ENCODE measurements around the gene SLC12A1. TPM values are rescaled to one million over a fixed set of nuclear protein-coding genes. Genes with fewer than 3 reads are reported as not detected.

SLC12A1 gene
- total RNA-seq, 2 experiments from 2014 or later = not detected

GRCh38 chr15:48337607-48338006 is 131.5 kb downstream of the SLC12A1 start:
- no TSS peak for BruUV-seq (replicated peaks)
- POLR2A ChIA-PET = no interaction called here
- intact Hi-C loops (cut with micrococcal nuclease; ENCODE audit: unreplicated experiment) = loop anchor here (10.0 kb wide), 1 partner anchor 1287 kb away; the partner anchor contains the start of genes DTWD1 and FAM227B
- peaks cover 97% of the 10 kb centered on the region for H3K36me3 ChIP-seq (ENCODE audit: insufficient read depth, low read length)
- peaks cover 51% of the 10 kb centered on the region for H4K20me1 ChIP-seq (ENCODE audit: insufficient read depth, low read length)
- H2AFZ ChIP-seq (ENCODE audit: low read length) = no peak overlapping the region
- no peaks in the 10 kb centered on the region for H3K9me2 ChIP-seq (ENCODE audit: insufficient read depth, low read length)
- H3K9me3 ChIP-seq (ENCODE audit: low read length) = no peaks in the 10 kb centered on the region
- H3K4me3 ChIP-seq (ENCODE audit: low read depth, low read length, poor library complexity, severe bottlenecking) = no peak overlapping the region
- DNase-seq (ENCODE audit: low spot score) = no peak
- H3K4me2 ChIP-seq (ENCODE audit: low read length) = peak overlapping the region; percentile 8; the same call in 1 of the 2 replicates
- CTCF ChIA-PET (ENCODE audit: unreplicated experiment) = interaction anchor here (1.0 kb wide), 1 partner anchor 14 kb away, joined by 6 read pairs; no protein-coding TSS in a partner anchor
- H3K4me1 ChIP-seq (ENCODE audit: insufficient read depth, low read length, poor library complexity, severe bottlenecking) = peaks cover 52% of the 10 kb centered on the region
- H3K79me2 ChIP-seq (ENCODE audit: insufficient read depth, low read depth, low read length) = peaks cover 75% of the 10 kb centered on the region
- no peak for TF ChIP-seq EZH2phosphoT487 (IDR thresholded peaks at IDR 0.05; ENCODE audit: borderline replicate concordance, low read depth, low read length)
- TF ChIP-seq, protein P1, sequence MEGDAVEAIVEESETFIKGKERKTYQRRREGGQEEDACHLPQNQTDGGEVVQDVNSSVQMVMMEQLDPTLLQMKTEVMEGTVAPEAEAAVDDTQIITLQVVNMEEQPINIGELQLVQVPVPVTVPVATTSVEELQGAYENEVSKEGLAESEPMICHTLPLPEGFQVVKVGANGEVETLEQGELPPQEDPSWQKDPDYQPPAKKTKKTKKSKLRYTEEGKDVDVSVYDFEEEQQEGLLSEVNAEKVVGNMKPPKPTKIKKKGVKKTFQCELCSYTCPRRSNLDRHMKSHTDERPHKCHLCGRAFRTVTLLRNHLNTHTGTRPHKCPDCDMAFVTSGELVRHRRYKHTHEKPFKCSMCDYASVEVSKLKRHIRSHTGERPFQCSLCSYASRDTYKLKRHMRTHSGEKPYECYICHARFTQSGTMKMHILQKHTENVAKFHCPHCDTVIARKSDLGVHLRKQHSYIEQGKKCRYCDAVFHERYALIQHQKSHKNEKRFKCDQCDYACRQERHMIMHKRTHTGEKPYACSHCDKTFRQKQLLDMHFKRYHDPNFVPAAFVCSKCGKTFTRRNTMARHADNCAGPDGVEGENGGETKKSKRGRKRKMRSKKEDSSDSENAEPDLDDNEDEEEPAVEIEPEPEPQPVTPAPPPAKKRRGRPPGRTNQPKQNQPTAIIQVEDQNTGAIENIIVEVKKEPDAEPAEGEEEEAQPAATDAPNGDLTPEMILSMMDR (conservative IDR thresholded peaks at IDR 0.05; ENCODE audit: low read length) = no peak
- no peak overlapping the region for H3K27ac ChIP-seq (ENCODE audit: low read depth, low read length, poor library complexity, severe bottlenecking)

GRCh38 chr15:48340111-48340510 is 134.0 kb downstream of the SLC12A1 start:
- Histone ChIP-seq H3K9me2 (ENCODE audit: insufficient read depth, low read length) (no peaks in the 10 kb centered on the region), H3K4me2 (ENCODE audit: low read length) (no peak overlapping the region), H3K27ac (ENCODE audit: low read depth, low read length, poor library complexity, severe bottlenecking) (no peak overlapping the region), H3K4me3 (ENCODE audit: low read depth, low read length, poor library complexity, severe bottlenecking) (no peak overlapping the region), H4K20me1 (ENCODE audit: insufficient read depth, low read length) (peaks cover 34% of the 10 kb centered on the region), H2AFZ (ENCODE audit: low read length) (no peak overlapping the region), H3K4me1 (ENCODE audit: insufficient read depth, low read length, poor library complexity, severe bottlenecking) (peaks cover 32% of the 10 kb centered on the region), H3K79me2 (ENCODE audit: insufficient read depth, low read depth, low read length) (peaks cover 50% of the 10 kb centered on the region; the same call in 1 of the 2 replicates), H3K9me3 (ENCODE audit: low read length) (no peaks in the 10 kb centered on the region), H3K36me3 (ENCODE audit: insufficient read depth, low read length) (peaks cover 93% of the 10 kb centered on the region)
- ChIA-PET CTCF (ENCODE audit: unreplicated experiment) (no interaction called here), POLR2A (interaction anchor here (0.5 to 1.1 kb wide), 4 partner anchors 8 to 14 kb away, joined by 3 to 5 read pairs (median 3); no protein-coding TSS in a partner anchor)
- no TSS peak for BruUV-seq (replicated peaks)
- no peak for DNase-seq (ENCODE audit: low spot score)
- intact Hi-C loops (cut with micrococcal nuclease; ENCODE audit: unreplicated experiment) = no loop called here
- TF ChIP-seq, protein P1 (conservative IDR thresholded peaks at IDR 0.05; ENCODE audit: low read length) = no peak
- no peak for TF ChIP-seq EZH2phosphoT487 (IDR thresholded peaks at IDR 0.05; ENCODE audit: borderline replicate concordance, low read depth, low read length)

- CTCF ChIA-PET (ENCODE audit: unreplicated experiment) = no interaction called here
- Histone ChIP-seq H3K36me3 (ENCODE audit: insufficient read depth, low read length) (peaks cover 68% of the 10 kb centered on the region), H3K79me2 (ENCODE audit: insufficient read depth, low read depth, low read length) (peaks cover 13% of the 10 kb centered on the region; the same call in 1 of the 2 replicates), H3K4me3 (ENCODE audit: low read depth, low read length, poor library complexity, severe bottlenecking) (no peak overlapping the region), H3K4me1 (ENCODE audit: insufficient read depth, low read length, poor library complexity, severe bottlenecking) (peaks cover 7% of the 10 kb centered on the region), H4K20me1 (ENCODE audit: insufficient read depth, low read length) (peaks cover 7% of the 10 kb centered on the region; the same call in 1 of the 2 replicates), H3K9me3 (ENCODE audit: low read length) (no peaks in the 10 kb centered on the region), H3K9me2 (ENCODE audit: insufficient read depth, low read length) (no peaks in the 10 kb centered on the region), H3K4me2 (ENCODE audit: low read length) (no peak overlapping the region), H2AFZ (ENCODE audit: low read length) (no peak overlapping the region), H3K27ac (ENCODE audit: low read depth, low read length, poor library complexity, severe bottlenecking) (no peak overlapping the region)
- DNase-seq (ENCODE audit: low spot score) = no peak
- intact Hi-C loops (cut with micrococcal nuclease; ENCODE audit: unreplicated experiment) = no loop called here
- TF ChIP-seq EZH2phosphoT487 (IDR thresholded peaks at IDR 0.05; ENCODE audit: borderline replicate concordance, low read depth, low read length) = no peak
- TF ChIP-seq, protein P1 (conservative IDR thresholded peaks at IDR 0.05; ENCODE audit: low read length) = no peak
- no TSS peak for BruUV-seq (replicated peaks)
- POLR2A ChIA-PET = no interaction called here
These were observed 137.8 kb downstream of the SLC12A1 start for GRCh38 chr15:48343865-48344264.

All from OCI-LY7 (cell line).